Measurements from ENCODE around the gene CEP44. TPM values are rescaled to one million over a fixed set of nuclear protein-coding genes. Genes with fewer than 3 reads are reported as not detected.

The CEP44 gene
- total RNA-seq, 1 experiment from 2014 or later = 15.3 TPM

- no TSS peak for BruUV-seq (replicated peaks)
Observed at GRCh38 chr4:174312993-174313392, 29.3 kb downstream of the CEP44 start.

GRCh38 chr4:174314274-174314673 lies 30.6 kb downstream of the CEP44 start:
- Mint-ChIP-seq H3K9me3 (ENCODE audit: unreplicated experiment) (no peaks in the 10 kb centered on the region), H3K27me3 (ENCODE audit: insufficient read depth, unreplicated experiment) (no peaks in the 10 kb centered on the region), H3K4me1 (ENCODE audit: insufficient read depth, unreplicated experiment) (peaks cover 8% of the 10 kb centered on the region), H3K4me3 (ENCODE audit: unreplicated experiment) (no peak overlapping the region), H3K36me3 (ENCODE audit: insufficient read depth, unreplicated experiment) (peaks cover 19% of the 10 kb centered on the region), H3K27ac (ENCODE audit: low read depth, unreplicated experiment) (peak overlapping the region; percentile 52)
- intact Hi-C loops (cut with micrococcal nuclease) = loop anchor here (1.0 to 10.0 kb wide), 2 partner anchors 92 to 809 kb away; no protein-coding TSS in a partner anchor
- no peak for TF ChIP-seq CTCF (IDR thresholded peaks at IDR 0.05; ENCODE audit: unreplicated experiment)
- ChIA-PET POLR2A (interaction anchor here (0.7 to 1.8 kb wide), 6 partner anchors 15 to 1510 kb away, joined by 3 to 18 read pairs (median 4); partner anchors contain the start of genes CEP44, FBXO8 and HMGB2), CTCF (interaction anchor here (1.1 to 2.5 kb wide), 2 partner anchors 29 to 91 kb away, joined by 3 to 11 read pairs; no protein-coding TSS in a partner anchor)
- BruUV-seq (replicated peaks) = no TSS peak
- no peak for DNase-seq (ENCODE audit: unreplicated experiment)

More at GRCh38 chr4:174312993-174313392, 29.3 kb downstream of the CEP44 start:
- Mint-ChIP-seq H3K27me3 (ENCODE audit: insufficient read depth, unreplicated experiment) (no peaks in the 10 kb centered on the region), H3K9me3 (ENCODE audit: unreplicated experiment) (no peaks in the 10 kb centered on the region), H3K27ac (ENCODE audit: low read depth, unreplicated experiment) (no peak overlapping the region), H3K36me3 (ENCODE audit: insufficient read depth, unreplicated experiment) (peaks cover 13% of the 10 kb centered on the region), H3K4me1 (ENCODE audit: insufficient read depth, unreplicated experiment) (peaks cover 8% of the 10 kb centered on the region), H3K4me3 (ENCODE audit: unreplicated experiment) (no peak overlapping the region)
- CTCF ChIA-PET = no interaction called here
- TF ChIP-seq CTCF (IDR thresholded peaks at IDR 0.05; ENCODE audit: unreplicated experiment) = no peak
- intact Hi-C loops (cut with micrococcal nuclease) = loop anchor here (10.0 kb wide), 1 partner anchor 808 kb away; no protein-coding TSS in a partner anchor
- no peak for DNase-seq (ENCODE audit: unreplicated experiment)
- POLR2A ChIA-PET = no interaction called here

- Mint-ChIP-seq H3K36me3 (ENCODE audit: insufficient read depth, unreplicated experiment) (peaks cover 21% of the 10 kb centered on the region), H3K9me3 (ENCODE audit: unreplicated experiment) (no peaks in the 10 kb centered on the region), H3K4me1 (ENCODE audit: insufficient read depth, unreplicated experiment) (peaks cover 8% of the 10 kb centered on the region), H3K27me3 (ENCODE audit: insufficient read depth, unreplicated experiment) (no peaks in the 10 kb centered on the region), H3K4me3 (ENCODE audit: unreplicated experiment) (no peak overlapping the region), H3K27ac (ENCODE audit: low read depth, unreplicated experiment) (peak overlapping the region; percentile 52)
- POLR2A ChIA-PET = interaction anchor here (0.6 to 1.8 kb wide), 7 partner anchors 16 to 1510 kb away, joined by 3 to 18 read pairs (median 3); partner anchors contain the start of genes CEP44, FBXO8 and HMGB2
- peak; percentile 78 for DNase-seq (ENCODE audit: unreplicated experiment)
- CTCF ChIA-PET = interaction anchor here (0.7 to 2.5 kb wide), 4 partner anchors 16 to 91 kb away, joined by 3 to 11 read pairs (median 3); no protein-coding TSS in a partner anchor
- TF ChIP-seq CTCF (IDR thresholded peaks at IDR 0.05; ENCODE audit: unreplicated experiment) = no peak
- intact Hi-C loops (cut with micrococcal nuclease) = loop anchor here (1.0 to 10.0 kb wide), 2 partner anchors 92 to 810 kb away; no protein-coding TSS in a partner anchor
- BruUV-seq (replicated peaks) = no TSS peak
Observed at GRCh38 chr4:174314770-174315169, 31.1 kb downstream of the CEP44 start.

GRCh38 chr4:174316546-174316945 lies 32.8 kb downstream of the CEP44 start:
- POLR2A ChIA-PET = interaction anchor here (1.0 kb wide), 1 partner anchor 33 kb away, joined by 3 read pairs; the partner anchor contains the start of genes CEP44 and FBXO8
- no peak for DNase-seq (ENCODE audit: unreplicated experiment)
- TF ChIP-seq CTCF (IDR thresholded peaks at IDR 0.05; ENCODE audit: unreplicated experiment) = no peak
- Mint-ChIP-seq H3K27ac (ENCODE audit: low read depth, unreplicated experiment) (no peak overlapping the region), H3K4me3 (ENCODE audit: unreplicated experiment) (no peak overlapping the region), H3K36me3 (ENCODE audit: insufficient read depth, unreplicated experiment) (peaks cover 20% of the 10 kb centered on the region), H3K4me1 (ENCODE audit: insufficient read depth, unreplicated experiment) (peaks cover 8% of the 10 kb centered on the region), H3K27me3 (ENCODE audit: insufficient read depth, unreplicated experiment) (no peaks in the 10 kb centered on the region), H3K9me3 (ENCODE audit: unreplicated experiment) (no peaks in the 10 kb centered on the region)
- CTCF ChIA-PET = interaction anchor here (0.8 to 1.5 kb wide), 2 partner anchors 28 to 312 kb away, joined by 3 to 4 read pairs; no protein-coding TSS in a partner anchor
- intact Hi-C loops (cut with micrococcal nuclease) = loop anchor here (10.0 kb wide), 1 partner anchor 812 kb away; no protein-coding TSS in a partner anchor
- no TSS peak for BruUV-seq (replicated peaks)

Data from MCF 10A (cell line).